Cardiac muscle cell (in vitro differentiated cells and primary cell): ENCODE results near the gene ZNF467. TPM values are rescaled to one million over a fixed set of nuclear protein-coding genes. Genes with fewer than 3 reads are reported as not detected.

Source experiments
- DNase-seq, 2 donors: peaks; one replicate each; pipeline versions ENCODE4 v3.0.0 to v3.0.0-alpha.2; 2010 to 2017; ENCODE audit warnings: low read depth in 1 of 2, low spot score in 1 of 2
- H3K27ac ChIP-seq: fragments of 200-600 bp; sonication (generic); 2 replicates; pipeline ENCODE4 v1.5.1; 2016
- H3K27me3 ChIP-seq: fragments of 200-600 bp; sonication (generic); 2 replicates; pipeline ENCODE4 v1.6.0; 2016; ENCODE audit warnings: control low read depth
- H3K36me3 ChIP-seq: fragments of 200-600 bp; sonication (generic); 2 replicates; pipeline ENCODE4 v1.5.1; 2016; ENCODE audit warnings: control low read depth
- H3K4me1 ChIP-seq: fragments of 200-600 bp; sonication (generic); 2 replicates; pipeline ENCODE4 v1.8.1; 2017; ENCODE audit warnings: low read depth, mild to moderate bottlenecking, mixed run types
- H3K4me3 ChIP-seq: fragments of 200-600 bp; sonication (generic); 2 replicates; pipeline ENCODE4 v1.5.1; 2016; ENCODE audit warnings: mild to moderate bottlenecking
- H3K9me3 ChIP-seq: fragments of 200-600 bp; sonication (generic); 2 replicates; pipeline ENCODE4 v1.5.1; 2017; ENCODE audit warnings: low read depth, mild to moderate bottlenecking, control low read depth
- CTCF ChIP-seq: IDR thresholded peaks from 2 replicates; pipeline ENCODE4 v1.5.1; 2012; ENCODE audit warnings: low read depth, mild to moderate bottlenecking, low read length
- polyA plus RNA-seq: library from polyadenylated mRNA; unstranded; fragments of >200 nt; fragmentation: Nextera tagmentation; extraction: Ambion mirVana; gene quantifications from 2 replicates; pipeline ENCODE4 v1.2.1, GENCODE V29; 2016
- total RNA-seq: library from RNA; depleted of rRNA; stranded (reverse); fragments of >200 nt; gene quantifications from 2 replicates; pipeline ENCODE4 v1.2.3, GENCODE V29; 2016

Gene ZNF467
- total and polyA plus RNA-seq, 2 experiments from 2014 or later: 27.7 to 33.7 TPM

GRCh38 chr7:149735779-149736477 lies 37.5 kb downstream of the ZNF467 start:
- no peak overlapping the region for H3K4me3 ChIP-seq
- H3K36me3 ChIP-seq: peaks cover 4% of the 10 kb centered on the region
- H3K27me3 ChIP-seq: no peaks in the 10 kb centered on the region
- H3K27ac ChIP-seq: no peak overlapping the region
- no peak for TF ChIP-seq CTCF
- no peaks in the 10 kb centered on the region for H3K9me3 ChIP-seq
- no peak for DNase-seq
- H3K4me1 ChIP-seq: no peaks in the 10 kb centered on the region

- no peaks in the 10 kb centered on the region for H3K9me3 ChIP-seq
- H3K4me3 ChIP-seq: no peak overlapping the region
- peaks cover 9% of the 10 kb centered on the region for H3K36me3 ChIP-seq
- H3K27ac ChIP-seq: no peak overlapping the region
- no peak for DNase-seq
- no peak for TF ChIP-seq CTCF
- no peaks in the 10 kb centered on the region for H3K4me1 ChIP-seq
- no peaks in the 10 kb centered on the region for H3K27me3 ChIP-seq
Measured at GRCh38 chr7:149735181-149735602, 38.2 kb downstream of the ZNF467 start.

GRCh38 chr7:149734791-149735075 lies 38.7 kb downstream of the ZNF467 start:
- H3K9me3 ChIP-seq: no peaks in the 10 kb centered on the region
- no peak overlapping the region for H3K4me3 ChIP-seq
- peaks cover 10% of the 10 kb centered on the region for H3K36me3 ChIP-seq
- no peak for TF ChIP-seq CTCF
- no peaks in the 10 kb centered on the region for H3K27me3 ChIP-seq
- H3K27ac ChIP-seq: no peak overlapping the region
- DNase-seq: no peak
- H3K4me1 ChIP-seq: no peaks in the 10 kb centered on the region

GRCh38 chr7:149733924-149734790 lies 39.2 kb downstream of the ZNF467 start:
- no peak for DNase-seq
- Histone ChIP-seq H3K27me3 (no peaks in the 10 kb centered on the region), H3K4me1 (no peaks in the 10 kb centered on the region), H3K27ac (no peak overlapping the region), H3K4me3 (no peak overlapping the region), H3K36me3 (peaks cover 16% of the 10 kb centered on the region), H3K9me3 (no peaks in the 10 kb centered on the region)
- TF ChIP-seq CTCF: no peak

- Histone ChIP-seq H3K9me3 (no peaks in the 10 kb centered on the region), H3K27ac (no peak overlapping the region), H3K4me1 (no peaks in the 10 kb centered on the region), H3K36me3 (peaks cover 19% of the 10 kb centered on the region), H3K4me3 (no peak overlapping the region), H3K27me3 (no peaks in the 10 kb centered on the region)
- no peak for DNase-seq
- no peak for TF ChIP-seq CTCF
Measured at GRCh38 chr7:149733131-149733923, 40.1 kb downstream of the ZNF467 start.
